Heart right ventricle (tissue), 16 donors: ENCODE measurements around the gene NAA20. TPM values are rescaled to one million over a fixed set of nuclear protein-coding genes. Genes with fewer than 3 reads are reported as not detected.
"Not testable (repeated sequence)": the region's sequence is repeated elsewhere in the genome, so short reads cannot be mapped to it uniquely, and the experiment has no call there.

Experiments
- ATAC-seq, 8 donors: fragments of 200-7000 bp; cut with Tn5 transposase; one replicate each; pipeline ENCODE4 v1.9.1; 2020; ENCODE audit warnings: mild to moderate bottlenecking in 8 of 8, moderate library complexity in 8 of 8, moderate number of reproducible peaks in 1 of 8
- DNase-seq, 2 donors: peaks; one replicate each; pipeline ENCODE4 v3.0.0-alpha.2; 2020
- H3K27ac ChIP-seq, 10 donors: fragments of 200-600 bp; sonication (generic) in 2 of 10; one replicate each; pipeline versions ENCODE4 v1.5.0 to v1.8.0; 2020 to 2022; ENCODE audit warnings: mild to moderate bottlenecking in 3 of 10
- H3K27me3 ChIP-seq, 7 donors: fragments of 200-600 bp; one replicate each; pipeline ENCODE4 v1.8.0; 2021 to 2022; ENCODE audit warnings: mild to moderate bottlenecking in 2 of 7
- H3K36me3 ChIP-seq, 9 donors: fragments of 200-600 bp; sonication (generic) in 1 of 9; one replicate each; pipeline versions ENCODE4 v1.5.0 to v1.8.0; 2020 to 2022; ENCODE audit warnings: mild to moderate bottlenecking in 2 of 9
- H3K4me1 ChIP-seq, 9 donors: fragments of 200-600 bp; sonication (generic) in 1 of 9; one replicate each; pipeline versions ENCODE4 v1.5.0 to v1.8.0; 2020 to 2022; ENCODE audit warnings: mild to moderate bottlenecking in 4 of 9
- H3K4me3 ChIP-seq, 10 donors: fragments of 200-600 bp; sonication (generic) in 2 of 10; one replicate each; pipeline versions ENCODE4 v1.5.0 to v1.8.0; 2020 to 2022; ENCODE audit warnings: mild to moderate bottlenecking in 7 of 10, moderate library complexity in 2 of 10
- H3K9me3 ChIP-seq, 11 donors: fragments of 200-600 bp in 10 of 11; sonication (generic) in 2 of 11; one replicate each; pipeline versions ENCODE4 v1.5.0 to v1.8.0; 2013 to 2022; ENCODE audit warnings: mild to moderate bottlenecking in 2 of 11, control low read depth in 1 of 11, moderate library complexity in 1 of 11
- CTCF ChIP-seq, 9 donors: fragments of 200-600 bp; sonication (generic) in 2 of 9; IDR thresholded peaks; one replicate each; pipeline versions ENCODE4 v1.5.0 to v1.8.0; 2021 to 2022; ENCODE audit warnings: antibody characterized with exemption in 9 of 9, mild to moderate bottlenecking in 5 of 9, moderate library complexity in 1 of 9
- WGBS, 2 donors: extraction: QIAGEN DNeasy Blood & Tissue Kit; methylation state at CpG; one replicate each; pipeline ENCODE4 v1.1.7; 2013; ENCODE audit warnings: inconsistent platforms in 1 of 2; 5-methylcytosine and 5-hydroxymethylcytosine counted together
- intact Hi-C, 10 donors: fragments of 100-400 bp; cut with DNase I; formaldehyde crosslinking; loops; one replicate each; pipeline versions ENCODE4 v1.11.1 to v1.14.2; 2022
- polyA plus RNA-seq, 2 donors: library from polyadenylated mRNA; stranded (reverse); fragments of 200-250 nt; gene quantifications; one replicate each; pipeline ENCODE4 v1.2.3, GENCODE V29; 2013
- total RNA-seq, 10 donors: library from RNA; stranded (reverse); fragmentation: NEBNext Ultra II Directional in 3 of 10; extraction: Animal tissue kit (Norgen Biotek cat#: 25700) in 3 of 10; gene quantifications; one replicate each; pipeline versions ENCODE4 v1.2.1 to v1.2.4, GENCODE V29; 2021 to 2023
- donor health status: Arrhythmogenic right ventricular cardiomyopathy.
- donor health status: ischemic (EF 13 %, LVEDD 7.1; RV severe dilation, severe dysfunction).
- donor health status: healthy with polysubstance abuse.
- donor health status: DM: no; HTN: yes; CAD: no.
- donor health status: DM: no; HTN: no; CAD: no.
- donor health status: ischemic (EF 25% LVEDD 6.9; RV normal size, moderate dysfunction).
- donor health status: ischemic (EF 25% LVEDD 5.7; RV mildly dilated, moderate dysfunction).
- donor health status: healthy.
- donor health status: DM: yes; HTN: yes; CAD: no.
- donor health status: Ischemic cardiomyopathy.
- donor health status: ischemic (EF 35%, LVEDD 5.7; RV mildly dilated, moderate dysfunction).
- donor health status: nonischemic (EF 11% LVEDD 7.7; RV severe dilation, severe dysfunction).
- donor health status: DM: yes; HTN: yes; CAD: no.
- donor health status: PGD.
- donor health status: ischemic (EF 29% LVEDD 5.4; RV normal size, mild dysfunction).
- donor health status: nonischemic (EF 23%, LVEDD 6.1; RV moderate dilation, normal function).

The NAA20 gene
- total and polyA plus RNA-seq, 12 donors: 53.7 to 98.1 (median 64.5) TPM

- ATAC-seq (no peak), DNase-seq (no peak)
- Histone ChIP-seq H3K27ac (peak overlapping the region in 1 of 10 donors; percentile 31), H3K4me1 (peaks cover 8 to 87% (median 71%) of the 10 kb centered on the region in 9 donors), H3K27me3 (no peaks in the 10 kb centered on the region), H3K4me3 (no peak overlapping the region), H3K36me3 (peaks cover 0 to 77% (median 31%) of the 10 kb centered on the region in 9 donors), H3K9me3 (no peaks in the 10 kb centered on the region)
- WGBS, 2 donors: 79 to 82% methylated on average over 14 of the region's 14 CpGs
- no peak for TF ChIP-seq CTCF (IDR thresholded peaks at IDR 0.05)
- intact Hi-C loops: loop anchor here in 1 of 10 donors (5.0 kb wide), 1 partner anchor 308 kb away; no protein-coding TSS in a partner anchor
Observed at GRCh38 chr20:20000211-20000968, 16.8 kb upstream of the NAA20 start.

DNA sequence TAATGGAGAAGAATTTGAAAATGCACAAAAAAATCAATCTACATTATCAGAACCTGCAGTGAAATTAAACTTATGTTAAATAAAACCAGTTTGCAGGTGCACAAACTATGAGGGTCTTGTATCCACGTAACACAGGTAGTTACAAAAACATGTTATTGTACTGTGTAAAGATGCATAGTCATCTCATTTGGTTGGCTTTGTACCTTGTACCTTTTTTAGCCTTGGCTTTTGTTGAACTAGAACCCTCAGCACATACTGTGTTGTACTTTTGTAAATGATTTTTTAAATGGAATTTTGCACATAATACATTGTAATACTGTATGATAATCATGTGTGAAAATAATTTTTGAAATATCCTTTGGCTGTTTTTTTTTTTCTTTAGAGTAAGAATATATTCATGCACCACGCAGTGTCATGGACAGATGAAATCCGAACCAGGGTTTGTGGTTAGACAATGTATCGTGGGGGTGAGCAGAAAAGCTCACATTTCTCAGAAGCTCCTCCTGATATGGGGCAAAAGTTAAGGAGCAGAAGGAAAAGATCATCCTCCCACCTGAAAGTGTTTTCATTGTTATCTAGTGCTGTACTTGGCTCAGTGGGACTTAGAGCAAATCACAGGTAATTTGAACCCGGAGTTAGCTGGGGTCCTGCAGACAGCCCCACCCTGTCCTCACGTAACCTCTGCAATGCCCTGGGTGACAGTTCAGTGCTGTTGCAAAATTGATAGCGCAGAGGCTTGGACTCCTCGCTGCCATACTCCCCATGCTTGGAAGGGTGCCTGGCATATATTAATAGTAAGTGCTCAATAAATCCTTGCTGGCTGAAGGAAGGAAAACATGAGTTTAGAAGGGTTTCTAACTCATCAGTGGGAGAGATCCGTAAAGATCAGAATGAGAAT is 14.8 kb upstream of the NAA20 start:
- no peak for TF ChIP-seq CTCF (IDR thresholded peaks at IDR 0.05)
- WGBS, 2 donors: 49 to 52% methylated on average over 9 of the region's 9 CpGs
- no peak for DNase-seq
- intact Hi-C loops: loop anchor here in 1 of 10 donors (5.0 kb wide), 1 partner anchor 310 kb away; no protein-coding TSS in a partner anchor
- Histone ChIP-seq H3K27me3 (no peaks in the 10 kb centered on the region), H3K27ac (peak overlapping the region in 9 of 10 donors; percentile 31 to 84 (median 69)), H3K4me3 (peak overlapping the region in 1 of 10 donors; percentile 31), H3K9me3 (no peaks in the 10 kb centered on the region), H3K4me1 (peaks cover 3 to 72% (median 52%) of the 10 kb centered on the region in 9 donors), H3K36me3 (peaks cover 0 to 57% (median 31%) of the 10 kb centered on the region in 9 donors)
- peak in 6 of 8 donors; percentile 1 to 63 (median 42) for ATAC-seq

GRCh38 chr20:20003031-20003954 is 13.9 kb upstream of the NAA20 start:
- H3K27ac ChIP-seq: peak overlapping the region; percentile 31 to 84 (median 68)
- peaks cover 3 to 71% (median 43%) of the 10 kb centered on the region in 9 donors for H3K4me1 ChIP-seq
- peaks cover 0 to 48% (median 26%) of the 10 kb centered on the region in 9 donors for H3K36me3 ChIP-seq
- intact Hi-C loops: loop anchor here in 1 of 10 donors (5.0 kb wide), 1 partner anchor 311 kb away; no protein-coding TSS in a partner anchor
- ATAC-seq (peak; percentile 61 to 83 (median 74)), DNase-seq (peak in 1 of 2 donors; percentile 69)
- 11 to 14% methylated on average over 23 of the region's 23 CpGs for WGBS, 2 donors
- H3K4me3 ChIP-seq: peak overlapping the region in 7 of 10 donors; percentile 6 to 42 (median 31)
- H3K27me3 ChIP-seq: no peaks in the 10 kb centered on the region
- H3K9me3 ChIP-seq: no peaks in the 10 kb centered on the region
- no peak for TF ChIP-seq CTCF (IDR thresholded peaks at IDR 0.05)

DNA sequence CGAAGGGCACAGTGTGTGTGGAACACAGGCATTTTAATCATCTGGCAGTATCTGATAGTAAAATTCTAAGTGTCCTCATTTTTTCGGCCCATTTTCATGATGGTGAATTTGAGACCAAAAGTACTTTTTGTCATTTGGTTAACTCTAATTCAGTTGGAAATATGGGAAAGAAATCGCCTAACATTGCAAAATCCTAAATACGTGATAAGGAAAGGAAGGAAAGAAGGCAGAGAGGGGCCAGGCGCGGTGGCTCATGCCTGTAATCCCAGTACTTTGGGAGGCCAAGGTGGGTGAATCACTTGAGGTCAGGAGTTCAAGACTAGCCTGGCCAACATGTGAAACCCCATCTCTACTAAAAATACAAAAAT is 13.2 kb upstream of the NAA20 start:
- peak overlapping the region; percentile 31 to 84 (median 68) for H3K27ac ChIP-seq
- ATAC-seq, H3K9me3 ChIP-seq, DNase-seq, H3K27me3 ChIP-seq: not testable (repeated sequence)
- peaks cover 3 to 69% (median 38%) of the 10 kb centered on the region in 9 donors for H3K4me1 ChIP-seq
- 47 to 62% methylated on average over 6 of the region's 6 CpGs for WGBS, 2 donors
- intact Hi-C loops: loop anchor here in 1 of 10 donors (5.0 kb wide), 1 partner anchor 312 kb away; no protein-coding TSS in a partner anchor
- H3K36me3 ChIP-seq: peaks cover 0 to 41% (median 19%) of the 10 kb centered on the region in 9 donors
- H3K4me3 ChIP-seq: peak overlapping the region in 6 of 10 donors; percentile 24 to 42 (median 32)
